OCI-LY1 (cell line): Measurements from ENCODE around the gene F5.

Experiments
- H2AFZ ChIP-seq: fragments of 200-600 bp; sonication (generic), shearing (Covaris generic); 2 replicates; pipeline ENCODE4 v1.6.0; 2014; ENCODE audit warnings: antibody characterized with exemption, mild to moderate bottlenecking, low read length
- H3F3A ChIP-seq: fragments of 200-600 bp; sonication (generic), shearing (Covaris generic); 2 replicates; pipeline ENCODE4 v1.6.0; 2014; ENCODE audit warnings: mild to moderate bottlenecking, antibody characterized with exemption, low read length, moderate library complexity; ENCODE audit not compliant: insufficient read depth
- H3K27ac ChIP-seq: fragments of 200-600 bp; sonication (generic); 2 replicates; pipeline ENCODE4 v1.5.1; 2014; ENCODE audit warnings: low read length, mixed run types, mild to moderate bottlenecking, low read depth; ENCODE audit not compliant: poor library complexity, severe bottlenecking
- H3K27me3 ChIP-seq: fragments of 200-600 bp; sonication (generic); 2 replicates; pipeline ENCODE4 v1.6.0; 2014; ENCODE audit warnings: antibody characterized with exemption, mild to moderate bottlenecking, low read length, moderate library complexity; ENCODE audit not compliant: insufficient read depth
- H3K36me3 ChIP-seq: fragments of 200-600 bp; sonication (generic); 2 replicates; pipeline ENCODE4 v1.6.1; 2014; ENCODE audit warnings: mild to moderate bottlenecking, antibody characterized with exemption, low read length, moderate library complexity, mixed read lengths; ENCODE audit not compliant: insufficient read depth
- H3K4me1 ChIP-seq: fragments of 200-600 bp; sonication (generic); 2 replicates; pipeline ENCODE4 v1.5.1; 2014; ENCODE audit warnings: mild to moderate bottlenecking, low read length, moderate library complexity; ENCODE audit not compliant: insufficient read depth, severe bottlenecking
- H3K4me2 ChIP-seq: fragments of 200-600 bp; sonication (generic), shearing (Covaris generic); 2 replicates; pipeline ENCODE4 v1.6.1; 2014; ENCODE audit warnings: low read length
- H3K4me3 ChIP-seq: fragments of 200-600 bp; sonication (generic); 2 replicates; pipeline ENCODE4 v1.5.1; 2014; ENCODE audit warnings: low read length, low read depth, mild to moderate bottlenecking, mixed read lengths; ENCODE audit not compliant: poor library complexity, severe bottlenecking
- H3K79me2 ChIP-seq: fragments of 200-600 bp; shearing (Covaris generic); 2 replicates; pipeline ENCODE4 v1.6.1; 2016; ENCODE audit warnings: mixed run types, low read length, mixed read lengths; ENCODE audit not compliant: insufficient read depth
- H3K9ac ChIP-seq: fragments of 200-600 bp; sonication (generic), shearing (Covaris generic); 2 replicates; pipeline ENCODE4 v1.6.1; 2014; ENCODE audit warnings: mild to moderate bottlenecking, low read length, mixed read lengths
- H3K9me2 ChIP-seq: fragments of 200-600 bp; sonication (generic), shearing (Covaris generic); 2 replicates; pipeline ENCODE4 v1.6.1; 2014; ENCODE audit warnings: low read depth, mild to moderate bottlenecking, low read length, mixed read lengths
- H3K9me3 ChIP-seq: fragments of 200-600 bp; shearing (Covaris generic); 2 replicates; pipeline ENCODE4 v1.6.1; 2014; ENCODE audit warnings: low read length, mixed read lengths
- H4K20me1 ChIP-seq: fragments of 200-600 bp; sonication (generic), shearing (Covaris generic); 2 replicates; pipeline ENCODE4 v1.6.0; 2016; ENCODE audit warnings: mild to moderate bottlenecking, low read length; ENCODE audit not compliant: insufficient read depth
- CTCF ChIP-seq: fragments of 200-600 bp; sonication (generic), shearing (Covaris generic); IDR thresholded peaks from 2 replicates; pipeline ENCODE4 v1.5.1; 2017; ENCODE audit warnings: mild to moderate bottlenecking, antibody characterized with exemption, low read length, moderate library complexity, mixed read lengths
- EZH2 ChIP-seq: fragments of 200-600 bp; sonication (generic), shearing (Covaris generic); IDR thresholded peaks from 2 replicates; pipeline ENCODE4 v1.8.0; 2017; ENCODE audit warnings: borderline replicate concordance, mixed run types, mild to moderate bottlenecking, antibody characterized with exemption, low read length, moderate library complexity, mixed read lengths

Gene F5

GRCh38 chr1:169483500-169483966 is 102.7 kb downstream of the F5 start:
- Histone ChIP-seq H3K27me3 (no peaks in the 10 kb centered on the region), H3K4me3 (peak overlapping the region; percentile 85), H3F3A (no peaks in the 10 kb centered on the region), H3K36me3 (no peaks in the 10 kb centered on the region), H4K20me1 (no peaks in the 10 kb centered on the region), H3K9me2 (no peaks in the 10 kb centered on the region), H3K9ac (no peak overlapping the region), H2AFZ (no peak overlapping the region), H3K4me2 (peak overlapping the region; percentile 77), H3K4me1 (peaks cover 37% of the 10 kb centered on the region), H3K79me2 (0 out of 2 replicates have a peak, but pooled peaks cover 3% of the 10 kb centered on the region), H3K27ac (no peak overlapping the region), H3K9me3 (no peaks in the 10 kb centered on the region)
- no peak for TF ChIP-seq CTCF
- TF ChIP-seq EZH2: no peak

- TF ChIP-seq CTCF (no peak), EZH2 (no peak)
- Histone ChIP-seq H3K27me3 (no peaks in the 10 kb centered on the region), H3K27ac (no peak overlapping the region), H3K79me2 (0 out of 2 replicates have a peak, but pooled peaks cover 3% of the 10 kb centered on the region), H3K4me3 (no peak overlapping the region), H3K9me3 (no peaks in the 10 kb centered on the region), H3K36me3 (peaks cover 14% of the 10 kb centered on the region; the same call in 1 of the 2 replicates), H2AFZ (no peak overlapping the region), H3K4me2 (no peak overlapping the region), H3F3A (no peaks in the 10 kb centered on the region), H4K20me1 (no peaks in the 10 kb centered on the region), H3K9ac (no peak overlapping the region), H3K4me1 (peaks cover 18% of the 10 kb centered on the region), H3K9me2 (no peaks in the 10 kb centered on the region)
Observed at GRCh38 chr1:169479363-169480066, 106.8 kb downstream of the F5 start.

- H3K9me2 ChIP-seq: no peaks in the 10 kb centered on the region
- 0 out of 2 replicates have a peak, but pooled peaks cover 3% of the 10 kb centered on the region for H3K79me2 ChIP-seq
- H3K9me3 ChIP-seq: no peaks in the 10 kb centered on the region
- no peaks in the 10 kb centered on the region for H3F3A ChIP-seq
- no peak for TF ChIP-seq CTCF
- TF ChIP-seq EZH2: no peak
- H3K9ac ChIP-seq: no peak overlapping the region
- no peak overlapping the region for H2AFZ ChIP-seq
- no peak overlapping the region for H3K4me2 ChIP-seq
- peaks cover 5% of the 10 kb centered on the region for H3K4me1 ChIP-seq
- H4K20me1 ChIP-seq: no peaks in the 10 kb centered on the region
- peaks cover 14% of the 10 kb centered on the region; the same call in 1 of the 2 replicates for H3K36me3 ChIP-seq
- no peak overlapping the region for H3K27ac ChIP-seq
- H3K27me3 ChIP-seq: no peaks in the 10 kb centered on the region
- no peak overlapping the region for H3K4me3 ChIP-seq
Observed at GRCh38 chr1:169478094-169478672, 108.1 kb downstream of the F5 start.
